Tibial nerve (tissue), 4 donors: Measurements from ENCODE around the gene GPR173.

Experiments
- CTCF ChIP-seq, 5 experiments: fragments of 200-600 bp in 3 of 5; fragments of 450-650 bp in 2 of 5; sonication (generic) in 3 of 5; IDR thresholded peaks; one replicate each; pipeline ENCODE4 v1.5.1; 2016 to 2019; ENCODE audit warnings: antibody characterized with exemption in 5 of 5, mild to moderate bottlenecking in 3 of 5, moderate library complexity in 2 of 5
- EP300 ChIP-seq, 2 donors: sonication (generic); formaldehyde crosslinking; IDR thresholded peaks; one replicate each; pipeline ENCODE4 v1.6.1; 2017; ENCODE audit warnings: antibody characterized with exemption in 2 of 2, mild to moderate bottlenecking in 1 of 2
- POLR2A ChIP-seq, 2 donors: fragments of 450-650 bp; IDR thresholded peaks; one replicate each; pipeline ENCODE4 v1.6.1; 2017; ENCODE audit warnings: antibody characterized with exemption in 2 of 2, mild to moderate bottlenecking in 2 of 2, moderate library complexity in 2 of 2

GRCh38 chrX:53071604-53072417 is 23.2 kb downstream of the GPR173 start:
- TF ChIP-seq POLR2A (IDR thresholded peaks at IDR 0.05) (peak in 1 of 2 donors; percentile 56), CTCF (IDR thresholded peaks at IDR 0.05) (peak; percentile 55 to 86 (median 70)), EP300 (IDR thresholded peaks at IDR 0.05) (peak; percentile 97 to 99)
